ENCODE measurements around the gene PCDH10.

DNA sequence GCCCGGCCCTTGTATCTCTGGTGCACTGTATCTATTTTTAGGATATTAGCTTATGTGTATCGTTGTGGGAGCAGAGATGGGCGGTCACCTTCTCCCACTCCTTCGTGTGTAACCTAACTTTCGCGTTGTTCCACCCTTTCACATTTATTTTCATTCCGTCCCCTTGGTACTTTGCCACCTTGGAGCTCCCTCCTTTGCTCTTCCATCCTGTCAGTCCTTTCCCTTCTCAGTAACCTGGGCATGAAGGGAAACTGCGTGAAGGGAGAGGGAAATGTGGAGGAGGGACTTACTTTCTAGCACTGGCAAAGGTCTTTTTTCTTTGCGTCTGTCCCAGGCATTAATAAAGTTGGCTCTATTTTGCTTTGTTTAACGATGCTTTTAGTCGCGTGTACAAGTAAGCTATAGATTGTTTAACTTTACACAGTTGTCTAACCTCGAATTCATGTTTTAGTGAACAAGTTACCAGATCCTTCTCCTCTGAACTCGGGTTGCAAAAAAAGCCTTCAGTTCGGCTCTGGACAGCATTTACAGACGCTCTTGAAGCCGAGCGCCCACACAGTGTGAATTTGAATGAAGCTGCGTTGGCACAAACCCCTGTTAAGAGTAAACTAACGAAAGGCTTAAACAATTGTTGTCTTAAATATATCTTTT is 3.9 kb downstream of the PCDH10 start:
- TF ChIP-seq POLR2AphosphoS5 (IDR thresholded peaks at IDR 0.05; ENCODE audit: low read depth, low read length) (no peak), TAF1 (IDR thresholded peaks at IDR 0.05; ENCODE audit: borderline replicate concordance, low read depth, low read length) (no peak), POLR2A (IDR thresholded peaks at IDR 0.05; ENCODE audit: low read depth, low read length) (no peak)
